Endothelial cell of umbilical vein (primary cell): ENCODE measurements around the gene WLS. TPM values are rescaled to one million over a fixed set of nuclear protein-coding genes. Genes with fewer than 3 reads are reported as not detected.

Source experiments
- BruUV-seq: library from RNA; stranded (reverse); fragments of 400-500 nt; replicated peaks from 2 replicates; lab custom pipeline; 2021; lab: Mats Ljungman, UMichigan
- CTCF ChIA-PET: fragments of 300-600, 350-600 bp; sonication (Branson Sonifier 250); formaldehyde crosslinking; loops from one replicate; lab custom pipeline; 2021; ENCODE audit warnings: antibody characterized with exemption, inconsistent platforms; lab: Charles Lee
- POLR2A ChIA-PET: fragments of 300-600, 350-600 bp; sonication (Branson Sonifier 250); formaldehyde crosslinking; loops from one replicate; lab custom pipeline; 2021; ENCODE audit warnings: antibody characterized with exemption, inconsistent platforms; lab: Charles Lee
- DNase-seq: peaks from one replicate; pipeline ENCODE4 v3.0.0-alpha.2; 2011; ENCODE audit warnings: low read depth, low spot score
- FAIRE-seq: peaks from 2 replicates; lab custom pipeline; 2011; peaks lifted over from hg19 to GRCh38; lab: Jason Lieb, UNC
- H2AFZ ChIP-seq: 2 replicates; pipeline ENCODE4 v1.6.0; 2012; ENCODE audit warnings: low read depth, low read length, control low read depth, inconsistent platforms
- H3K27ac ChIP-seq: 2 replicates; pipeline ENCODE4 v1.5.1; 2011; ENCODE audit warnings: low read depth, mild to moderate bottlenecking, control low read depth, low read length, moderate library complexity; ENCODE audit not compliant: insufficient read depth
- H3K27me3 ChIP-seq, 2 experiments: 2 replicates each; pipeline versions ENCODE4 v1.6.0 to v1.6.1; 2011; ENCODE audit warnings: low read length in 2 of 2, mixed read lengths in 1 of 2; ENCODE audit not compliant: control insufficient read depth in 2 of 2, insufficient read depth in 2 of 2
- H3K36me3 ChIP-seq, 2 experiments: 2 replicates in 1 of 2; 3 replicates in 1 of 2; pipeline ENCODE4 v1.5.1; 2011; ENCODE audit warnings: low read length in 2 of 2, mild to moderate bottlenecking in 1 of 2, moderate library complexity in 1 of 2; ENCODE audit not compliant: control insufficient read depth in 2 of 2, insufficient read depth in 2 of 2; ENCODE audit errors: extremely low read depth in 1 of 2
- H3K4me1 ChIP-seq: 3 replicates; pipeline ENCODE4 v1.5.1; 2011; ENCODE audit warnings: mild to moderate bottlenecking, low read length; ENCODE audit not compliant: control insufficient read depth, insufficient read depth; ENCODE audit errors: extremely low read depth
- H3K4me2 ChIP-seq: 2 replicates; pipeline ENCODE4 v1.6.1; 2011; ENCODE audit warnings: low read length, control low read depth, mixed read lengths; ENCODE audit not compliant: insufficient read depth
- H3K4me3 ChIP-seq, 3 experiments: fragments of 200-600 bp in 1 of 3; sonication (generic), shearing (Covaris generic) in 1 of 3; replicated peaks in 1 of 3; 2 replicates each; pipeline ENCODE4 v1.5.1; 2011 to 2016; ENCODE audit warnings: control low read depth in 3 of 3, low read length in 3 of 3, mild to moderate bottlenecking in 2 of 3, inconsistent platforms in 1 of 3, low read depth in 1 of 3, moderate library complexity in 1 of 3; ENCODE audit not compliant: insufficient read depth in 1 of 3
- H3K79me2 ChIP-seq: 2 replicates; pipeline ENCODE4 v1.6.0; 2012; ENCODE audit warnings: low read length, inconsistent platforms; ENCODE audit not compliant: control insufficient read depth, insufficient read depth
- H3K9ac ChIP-seq: replicated peaks from 2 replicates; pipeline ENCODE3; 2011; ENCODE audit warnings: low read length, control low read depth; ENCODE audit not compliant: insufficient read depth; ENCODE audit errors: extremely low read depth
- H3K9me1 ChIP-seq: replicated peaks from 3 replicates; pipeline ENCODE4 v1.6.0; 2011; ENCODE audit warnings: mild to moderate bottlenecking, low read length; ENCODE audit not compliant: control insufficient read depth, insufficient read depth; ENCODE audit errors: extremely low read depth
- H3K9me3 ChIP-seq: replicated peaks from 2 replicates; pipeline ENCODE4 v1.5.1; 2012; ENCODE audit warnings: low read length, inconsistent platforms; ENCODE audit not compliant: control insufficient read depth, insufficient read depth
- H4K20me1 ChIP-seq: replicated peaks from 2 replicates; pipeline ENCODE3; 2011; ENCODE audit warnings: mild to moderate bottlenecking, low read length; ENCODE audit not compliant: control insufficient read depth, insufficient read depth; ENCODE audit errors: extremely low read depth
- EZH2 ChIP-seq: IDR thresholded peaks from 2 replicates; pipeline ENCODE4 v1.6.1; 2012; ENCODE audit warnings: borderline replicate concordance, low read depth, mild to moderate bottlenecking, moderate library complexity, low read length, inconsistent platforms; ENCODE audit not compliant: severe bottlenecking
- FOS ChIP-seq: IDR thresholded peaks from 2 replicates; pipeline ENCODE4 v1.6.1; 2011; ENCODE audit warnings: mild to moderate bottlenecking, low read length, moderate library complexity, borderline replicate concordance; ENCODE audit not compliant: insufficient read depth
- GATA2 ChIP-seq: IDR thresholded peaks from 2 replicates; pipeline ENCODE4 v1.7.0; 2011; ENCODE audit warnings: low read depth, mild to moderate bottlenecking, moderate library complexity, mixed read lengths, low read length; ENCODE audit not compliant: insufficient read length, insufficient read depth
- JUN ChIP-seq: IDR thresholded peaks from 2 replicates; pipeline ENCODE4 v1.6.1; 2011; ENCODE audit warnings: borderline replicate concordance, low read depth; ENCODE audit not compliant: insufficient read length, insufficient read depth
- MYC ChIP-seq: IDR thresholded peaks from one replicate; pipeline ENCODE4 v1.6.1; 2011; ENCODE audit warnings: mild to moderate bottlenecking, low read depth, low read length
- POLR2A ChIP-seq: IDR thresholded peaks from 2 replicates; pipeline ENCODE4 v1.6.1; 2012; ENCODE audit warnings: low read depth, mild to moderate bottlenecking, control low read depth, low read length
- POLR2AphosphoS5 ChIP-seq: IDR thresholded peaks from 2 replicates; pipeline ENCODE4 v1.6.1; 2012; ENCODE audit warnings: low read depth, mild to moderate bottlenecking, control low read depth, low read length, moderate library complexity; ENCODE audit not compliant: insufficient read depth
- dilution Hi-C: fragments of 300-500 bp; cut with MboI; formaldehyde crosslinking; loops from one replicate; pipeline ENCODE4 v1.15.0; 2019; ENCODE audit warnings: low sequenced_read_pairs; ENCODE audit not compliant: extremely low pct_ligation_motif_present
- intact Hi-C: fragments of 100-400 bp; cut with micrococcal nuclease; formaldehyde crosslinking; loops from one replicate; pipeline ENCODE4 v1.10.0; 2022
- polyA plus RNA-seq, 4 experiments: library from polyadenylated mRNA; depleted of rRNA in 3 of 4; stranded (reverse) in 3 of 4; unstranded in 1 of 4; fragments of >200 nt; gene quantifications; 2 replicates each; pipeline versions ENCODE4 v1.2.1 to v1.2.3, GENCODE V29; 2011 to 2012; ENCODE audit warnings: missing spikeins in 1 of 4
- total RNA-seq: library from RNA; stranded (reverse); gene quantifications from 2 replicates; pipeline ENCODE4 v1.2.3, GENCODE V29; 2021
- TF ChIP-seq, protein P1 (sequence below): IDR thresholded peaks from 2 replicates; pipeline ENCODE4 v1.6.1; 2011; ENCODE audit not compliant: insufficient read depth, insufficient read length
- TF ChIP-seq, protein P2 (sequence below), 2 donors: IDR thresholded peaks; 1 replicate in 1 of 2; 2 replicates in 1 of 2; pipeline ENCODE4 v1.5.1; 2011; ENCODE audit warnings: low read length in 2 of 2, mild to moderate bottlenecking in 2 of 2, moderate library complexity in 2 of 2, control low read depth in 1 of 2, inconsistent platforms in 1 of 2, low read depth in 1 of 2; ENCODE audit not compliant: insufficient read depth in 1 of 2; ENCODE audit errors: extremely low read depth in 1 of 2

Gene WLS
- total and polyA plus RNA-seq, 2 donors (not counting 3 experiments of a cell fraction or from before 2014, with no cell fraction given), result 121 to 199 TPM

DNA sequence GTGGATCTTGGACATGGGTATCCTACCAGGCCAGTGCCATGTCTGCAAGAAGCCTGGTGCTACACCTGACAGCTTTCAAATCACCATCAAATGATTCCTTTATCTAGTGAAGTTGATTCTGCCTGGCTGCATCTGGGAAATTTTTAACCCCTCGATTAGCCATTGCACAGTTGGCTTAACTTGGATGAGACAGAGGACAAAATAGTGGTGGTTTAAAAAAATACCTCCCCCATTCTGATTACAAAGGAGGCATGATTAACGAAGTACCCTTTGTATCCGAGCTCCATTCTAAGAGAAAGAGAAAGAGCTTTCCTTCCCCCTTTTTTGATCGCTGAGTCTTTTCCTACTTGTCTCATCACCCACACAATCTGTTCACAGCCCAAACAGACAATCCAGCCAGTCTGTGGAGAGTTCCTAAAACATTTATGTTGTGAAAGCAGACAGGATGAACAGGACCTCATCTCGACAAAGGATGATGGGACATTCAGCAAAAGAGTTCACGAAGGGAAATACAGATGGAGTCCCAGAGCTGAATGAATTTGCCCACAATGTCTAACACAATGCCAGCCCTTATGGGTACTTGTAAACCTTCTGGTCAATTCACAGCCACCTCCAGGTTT, 20.5 kb downstream of the WLS start:
- Histone ChIP-seq H3K4me1 (peaks cover 29% of the 10 kb centered on the region), H3K9ac (no peak overlapping the region), H3K27me3 (no peaks in the 10 kb centered on the region), H3K9me1 (no peaks in the 10 kb centered on the region), H3K36me3 (peaks cover 0 to 2% of the 10 kb centered on the region in 2 experiments), H4K20me1 (no peaks in the 10 kb centered on the region), H3K79me2 (peaks cover 72% of the 10 kb centered on the region), H3K27ac (no peak overlapping the region), H3K4me2 (no peak overlapping the region), H2AFZ (no peak overlapping the region), H3K9me3 (no peaks in the 10 kb centered on the region), H3K4me3 (no peak overlapping the region)
- POLR2A ChIA-PET, result no interaction called here
- DNase-seq, result no peak
- FAIRE-seq, result no peak
- no TSS peak for BruUV-seq
- TF ChIP-seq JUN (no peak), FOS (no peak), GATA2 (no peak), MYC (no peak), POLR2A (no peak), EZH2 (no peak), POLR2AphosphoS5 (no peak)
- TF ChIP-seq, protein P1, sequence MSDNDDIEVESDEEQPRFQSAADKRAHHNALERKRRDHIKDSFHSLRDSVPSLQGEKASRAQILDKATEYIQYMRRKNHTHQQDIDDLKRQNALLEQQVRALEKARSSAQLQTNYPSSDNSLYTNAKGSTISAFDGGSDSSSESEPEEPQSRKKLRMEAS, result no peak
- TF ChIP-seq, protein P2, sequence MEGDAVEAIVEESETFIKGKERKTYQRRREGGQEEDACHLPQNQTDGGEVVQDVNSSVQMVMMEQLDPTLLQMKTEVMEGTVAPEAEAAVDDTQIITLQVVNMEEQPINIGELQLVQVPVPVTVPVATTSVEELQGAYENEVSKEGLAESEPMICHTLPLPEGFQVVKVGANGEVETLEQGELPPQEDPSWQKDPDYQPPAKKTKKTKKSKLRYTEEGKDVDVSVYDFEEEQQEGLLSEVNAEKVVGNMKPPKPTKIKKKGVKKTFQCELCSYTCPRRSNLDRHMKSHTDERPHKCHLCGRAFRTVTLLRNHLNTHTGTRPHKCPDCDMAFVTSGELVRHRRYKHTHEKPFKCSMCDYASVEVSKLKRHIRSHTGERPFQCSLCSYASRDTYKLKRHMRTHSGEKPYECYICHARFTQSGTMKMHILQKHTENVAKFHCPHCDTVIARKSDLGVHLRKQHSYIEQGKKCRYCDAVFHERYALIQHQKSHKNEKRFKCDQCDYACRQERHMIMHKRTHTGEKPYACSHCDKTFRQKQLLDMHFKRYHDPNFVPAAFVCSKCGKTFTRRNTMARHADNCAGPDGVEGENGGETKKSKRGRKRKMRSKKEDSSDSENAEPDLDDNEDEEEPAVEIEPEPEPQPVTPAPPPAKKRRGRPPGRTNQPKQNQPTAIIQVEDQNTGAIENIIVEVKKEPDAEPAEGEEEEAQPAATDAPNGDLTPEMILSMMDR (IDR thresholded peaks at IDR 0.05; ENCODE audit: extremely low read depth in 1 of 2, insufficient read depth in 1 of 2, low read depth in 1 of 2, low read length in 2 of 2), result no peak
- intact Hi-C loops (no loop called here), dilution Hi-C loops (no loop called here)
- CTCF ChIA-PET, result interaction anchor here (1.5 to 1.7 kb wide), 2 partner anchors 37 to 109 kb away, joined by 3 to 4 read pairs; no protein-coding TSS in a partner anchor
